NCI-H2171 treated with DMSO at 0.1 percent for 48 hours (cell line): Measurements from ENCODE around the gene ELFN2.

Experiments
- DNase-seq: peaks from one replicate; lab custom pipeline; 2025; lab: John Stamatoyannopoulos, UW

ELFN2 gene

DNA sequence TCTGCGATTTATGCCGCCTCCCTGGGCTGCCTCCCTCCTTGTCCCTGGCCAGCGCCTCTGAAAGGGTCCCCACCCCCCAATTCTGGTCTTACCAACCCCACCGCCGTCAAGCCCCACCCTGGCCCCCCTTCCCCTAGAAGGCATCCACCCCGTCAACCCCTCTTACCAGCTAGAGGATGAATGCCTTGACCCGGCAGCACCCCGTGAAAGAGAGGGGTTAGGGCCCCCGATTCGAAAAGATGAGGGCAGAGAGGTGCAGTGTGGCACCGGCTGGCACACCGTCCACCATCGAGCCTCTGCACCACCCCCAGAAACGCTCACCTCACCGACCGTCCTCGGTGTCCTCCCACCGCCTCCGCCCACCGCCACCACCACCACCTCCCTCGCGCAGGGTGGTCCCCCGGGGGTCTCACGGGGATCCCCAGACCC, 559 bp downstream of the ELFN2 start:
- DNase-seq, result no peak

DNA sequence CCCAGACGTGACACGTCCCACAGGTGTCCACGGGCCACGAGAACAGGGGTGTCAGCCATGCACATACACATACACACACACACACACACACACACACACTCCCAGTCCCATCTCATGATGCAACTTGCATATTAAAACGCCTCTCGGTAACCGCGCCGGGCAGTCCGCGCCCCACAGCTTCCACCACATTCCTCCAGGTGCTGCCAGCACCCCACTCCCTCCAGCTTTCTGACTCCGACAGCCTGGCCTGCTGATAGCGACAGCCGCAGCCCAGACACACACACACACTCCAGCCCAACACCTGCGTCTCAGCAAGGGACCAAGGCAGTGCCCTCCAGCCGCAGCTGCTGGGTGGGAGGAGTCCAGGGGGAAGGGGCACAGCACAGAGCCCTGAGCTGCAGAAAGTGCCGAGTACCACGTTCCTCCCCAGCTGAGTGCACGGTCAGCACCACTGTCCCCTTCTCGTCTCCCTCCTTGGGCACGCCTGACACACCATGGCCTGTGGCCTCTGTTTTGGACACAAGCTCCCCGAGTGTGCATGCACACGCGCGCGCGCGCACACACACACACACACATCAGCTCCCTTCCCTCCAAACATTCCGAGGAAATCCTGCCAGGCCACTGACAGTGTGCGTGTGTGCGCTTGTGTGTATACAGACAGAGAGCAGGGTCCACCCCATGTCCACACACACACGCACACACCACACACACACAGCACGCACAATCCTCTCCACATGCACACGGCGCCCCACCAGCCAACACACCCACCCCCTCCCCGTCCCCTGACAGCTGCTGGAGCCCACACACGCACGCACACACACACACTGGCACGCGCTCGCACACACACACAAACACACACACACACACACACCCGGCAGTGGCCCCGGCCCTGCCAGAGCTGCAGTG, 1.2 kb downstream of the ELFN2 start:
- peak; percentile 75 for DNase-seq

GRCh38 chr22:37425369-37425768, 1.9 kb downstream of the ELFN2 start:
- DNase-seq, result no peak

DNA sequence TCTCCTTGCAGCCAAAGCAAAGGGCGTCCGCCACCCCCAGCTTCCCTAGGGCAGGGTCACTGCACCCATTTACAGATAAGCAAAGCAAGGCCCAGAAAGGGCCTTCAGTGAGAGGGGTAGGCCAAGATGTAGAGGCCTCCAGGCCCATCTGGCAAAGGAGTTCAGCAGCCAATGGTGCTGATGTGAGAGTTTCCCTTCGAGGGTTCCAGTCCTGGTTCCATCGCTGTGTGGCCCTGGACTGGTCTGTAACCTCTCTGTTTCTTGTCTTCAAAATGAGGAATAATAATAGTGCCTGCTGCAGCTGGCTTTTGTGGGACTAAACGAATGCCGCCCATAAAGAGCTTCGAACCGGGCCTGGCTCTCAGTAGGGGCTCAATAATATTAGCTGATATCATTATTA, 4.0 kb downstream of the ELFN2 start:
- no peak for DNase-seq

- no peak for DNase-seq
These were observed 5.8 kb downstream of the ELFN2 start for GRCh38 chr22:37421468-37421877.

GRCh38 chr22:37420686-37421467, 6.4 kb downstream of the ELFN2 start:
- DNase-seq, result no peak

GRCh38 chr22:37419969-37420685, 7.2 kb downstream of the ELFN2 start:
- no peak for DNase-seq

GRCh38 chr22:37419370-37419968, 7.8 kb downstream of the ELFN2 start:
- DNase-seq, result no peak

DNA sequence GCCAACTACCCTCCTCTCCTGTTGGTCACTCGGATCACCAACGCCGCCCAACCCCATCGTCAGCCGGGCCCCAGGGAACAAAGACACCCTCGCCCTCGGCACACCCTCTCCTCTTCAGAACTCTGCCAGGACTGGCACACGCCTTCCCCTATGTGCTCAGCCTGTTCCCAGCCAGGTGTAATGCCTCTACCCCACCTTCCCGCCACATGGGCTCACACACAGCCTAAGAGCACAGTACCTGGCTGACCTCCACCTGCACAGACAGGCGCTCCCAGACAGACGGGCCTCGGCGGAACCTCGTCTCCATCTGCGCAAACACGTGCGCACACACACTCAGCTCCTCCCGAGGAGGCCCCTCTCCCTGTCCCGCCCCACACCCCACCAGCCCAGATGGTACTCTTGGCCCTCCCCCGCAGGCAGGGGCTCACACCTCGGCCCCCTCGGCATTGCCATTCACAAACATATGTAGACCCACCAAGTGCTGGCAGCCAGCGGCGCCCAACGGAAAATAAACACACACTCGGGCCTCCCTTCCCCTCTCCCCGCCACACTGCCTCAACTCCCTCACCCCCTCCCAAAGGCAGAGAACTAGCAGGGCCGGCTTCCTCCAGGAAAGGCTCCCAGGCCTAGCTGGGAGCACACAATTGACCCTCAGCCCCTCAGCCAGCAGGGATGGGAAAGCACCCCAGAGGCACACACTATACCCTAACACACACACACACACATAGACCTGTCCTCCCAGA, 8.5 kb downstream of the ELFN2 start:
- DNase-seq, result peak; percentile 97

- DNase-seq, result peak; percentile 69
These were observed 9.5 kb downstream of the ELFN2 start for GRCh38 chr22:37417677-37418348.

DNA sequence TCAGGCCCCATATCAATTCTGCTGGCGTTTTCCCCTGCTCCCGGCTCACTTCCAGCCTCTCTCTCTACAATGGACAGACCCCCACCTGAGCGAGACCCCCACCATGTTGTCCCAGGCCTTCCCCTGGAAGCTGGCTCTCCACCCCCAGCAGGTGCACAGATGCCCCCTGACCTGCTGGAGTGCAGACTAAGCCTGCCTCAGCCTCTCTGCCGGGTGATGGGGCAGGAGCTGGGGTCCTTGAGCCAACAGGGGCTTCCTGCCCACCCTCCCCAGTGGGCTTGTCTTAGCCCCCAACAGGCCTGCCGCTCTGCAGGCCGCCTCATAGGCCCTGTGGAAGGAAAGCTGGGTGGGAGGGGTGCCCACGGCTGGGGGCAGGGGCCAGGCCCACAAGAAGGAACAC, 10.0 kb downstream of the ELFN2 start:
- no peak for DNase-seq

DNA sequence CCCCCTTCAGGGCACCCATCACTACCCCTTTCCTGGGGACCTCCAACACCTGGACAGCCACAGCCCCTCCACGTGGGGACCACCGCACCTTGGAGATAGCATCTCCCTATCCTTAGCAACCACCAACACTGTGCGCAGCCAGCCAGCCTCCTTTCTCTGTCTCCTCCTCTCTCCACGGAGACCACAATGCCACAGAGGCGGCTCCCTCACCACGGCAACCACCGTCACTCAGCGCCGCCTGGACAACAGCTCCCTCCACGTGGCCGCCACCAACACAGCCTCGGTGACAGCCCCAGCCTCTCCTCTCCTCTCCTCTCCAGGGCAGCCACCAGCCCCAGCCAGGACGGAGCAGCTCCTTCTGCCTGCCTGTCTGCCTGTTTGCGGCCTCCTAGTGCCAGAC, 10.5 kb downstream of the ELFN2 start:
- DNase-seq, result peak; percentile 59

DNA sequence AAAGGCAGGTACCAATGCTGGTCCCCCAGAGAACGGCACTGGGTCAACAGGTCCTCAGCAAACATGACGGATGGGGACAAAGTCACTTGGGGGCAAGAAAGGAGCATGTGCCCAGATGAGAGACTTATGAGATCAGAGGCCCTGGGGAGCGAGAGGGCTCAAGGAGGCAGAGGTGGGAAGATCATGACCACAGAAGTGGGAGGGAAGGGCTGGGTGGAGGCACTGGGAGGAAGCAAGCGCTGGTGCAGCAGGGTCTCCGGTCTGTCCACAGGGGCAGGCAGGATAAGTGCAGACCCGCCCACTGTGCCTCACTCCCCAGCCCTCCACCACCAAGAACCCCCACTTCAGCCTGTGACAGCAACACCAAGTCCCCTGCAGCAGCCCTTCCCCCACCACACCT, 10.9 kb downstream of the ELFN2 start:
- no peak for DNase-seq

DNA sequence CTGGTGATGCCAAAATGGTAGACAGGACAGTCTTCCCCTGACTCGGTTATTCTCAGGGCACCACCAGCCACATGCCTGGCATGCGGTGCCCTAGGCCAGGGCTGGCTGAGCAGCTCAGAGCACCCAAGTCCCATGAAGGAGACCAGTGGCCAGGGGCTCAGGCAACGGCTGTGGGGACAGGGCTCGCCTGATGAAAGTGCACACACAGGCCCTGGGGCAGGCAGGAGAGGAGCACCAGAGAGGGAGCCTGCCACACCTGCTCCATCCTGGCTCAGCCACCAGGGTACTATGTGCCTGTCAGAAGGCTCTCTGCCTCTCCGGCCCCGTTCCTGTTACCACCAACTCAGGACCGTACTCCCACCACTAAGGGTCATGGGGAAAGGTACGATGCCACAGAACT, 12.1 kb downstream of the ELFN2 start:
- DNase-seq, result no peak

DNA sequence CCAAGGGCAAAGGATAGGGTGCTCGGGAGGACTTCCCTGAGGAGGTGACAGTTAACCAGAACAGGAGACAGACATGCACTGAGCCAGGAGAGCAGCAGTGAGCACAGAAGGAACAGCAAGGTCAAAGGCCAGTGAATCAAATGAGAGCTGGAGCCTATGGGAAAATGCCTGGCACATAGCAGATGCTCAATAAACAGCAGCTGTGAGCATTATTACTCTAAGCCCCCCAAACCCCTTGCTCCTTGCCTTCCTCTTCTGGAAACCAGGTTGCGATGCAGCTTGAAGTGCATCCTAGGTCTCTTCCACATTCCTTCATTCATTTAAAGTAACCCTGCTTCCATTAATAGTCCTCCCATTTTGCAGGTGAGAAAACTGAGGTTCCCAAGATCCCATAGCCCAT, 13.0 kb downstream of the ELFN2 start:
- DNase-seq, result no peak

DNA sequence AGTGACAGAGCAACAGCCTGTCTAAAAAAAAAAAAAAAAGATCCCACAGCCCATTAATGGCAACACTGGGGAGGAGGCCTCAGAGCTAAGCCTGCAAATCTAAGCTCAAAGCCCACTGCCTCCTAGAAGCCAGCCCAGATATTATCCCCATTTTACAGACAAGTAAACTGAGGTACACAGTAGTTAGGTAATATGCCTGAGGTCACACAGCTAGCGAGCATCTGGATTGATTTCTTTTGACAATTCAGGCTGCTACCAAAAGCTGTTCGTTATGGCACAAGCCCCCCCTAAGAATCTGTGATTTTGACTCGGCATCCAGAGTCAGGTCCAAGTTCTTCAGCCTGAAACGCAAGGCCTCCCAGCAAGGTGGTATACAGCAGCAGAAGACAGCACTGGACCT, 13.7 kb downstream of the ELFN2 start:
- no peak for DNase-seq

DNA sequence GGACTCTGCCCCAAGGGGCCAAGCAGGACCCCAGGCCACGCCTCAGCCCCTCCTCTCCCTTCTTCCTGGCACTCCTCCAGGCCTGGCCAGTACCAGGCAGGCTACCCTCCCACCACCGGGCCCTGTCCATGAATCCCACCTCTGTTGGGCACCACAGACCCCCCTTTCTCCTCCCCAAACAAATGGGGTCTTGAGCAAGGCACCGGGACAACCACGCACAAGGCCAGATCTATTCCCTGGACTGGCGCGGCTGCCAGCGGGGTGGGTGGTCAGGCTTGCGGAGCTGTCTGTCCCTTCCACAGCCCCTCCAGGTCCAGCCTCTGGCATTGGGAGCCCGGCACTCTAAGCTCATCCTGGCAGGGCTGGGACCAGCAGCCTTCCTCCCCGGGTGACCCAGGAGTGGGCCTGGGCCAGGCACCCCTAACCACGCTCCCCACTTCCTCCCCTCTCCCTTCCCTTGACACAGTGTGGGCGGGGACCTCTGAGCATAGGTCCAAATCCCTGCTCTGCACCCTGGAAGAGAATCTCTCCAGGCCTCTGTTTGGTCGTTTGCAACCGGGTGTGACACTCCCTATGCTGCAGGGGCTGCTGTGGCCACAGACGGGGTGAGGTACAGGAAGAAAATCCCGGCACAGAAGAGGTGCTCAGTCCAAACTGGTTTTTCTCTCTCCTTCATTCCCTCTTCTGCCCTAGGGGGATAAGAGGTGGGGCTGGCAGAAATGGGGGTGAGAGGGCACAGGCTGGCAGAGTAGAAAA, 14.6 kb downstream of the ELFN2 start:
- DNase-seq, result no peak

GRCh38 chr22:37411655-37412054, 15.6 kb downstream of the ELFN2 start:
- no peak for DNase-seq

GRCh38 chr22:37410174-37411055, 16.9 kb downstream of the ELFN2 start:
- no peak for DNase-seq
